Effector CD4-positive, alpha-beta T cell (primary cell): Measurements from ENCODE around the gene MFF.
"Not testable (repeated sequence)": the region's sequence is repeated elsewhere in the genome, so short reads cannot be mapped to it uniquely, and the experiment has no call there.

Source experiments
- DNase-seq: peaks from one replicate; pipeline ENCODE4 v3.0.0-alpha.2; 2020

MFF gene

DNA sequence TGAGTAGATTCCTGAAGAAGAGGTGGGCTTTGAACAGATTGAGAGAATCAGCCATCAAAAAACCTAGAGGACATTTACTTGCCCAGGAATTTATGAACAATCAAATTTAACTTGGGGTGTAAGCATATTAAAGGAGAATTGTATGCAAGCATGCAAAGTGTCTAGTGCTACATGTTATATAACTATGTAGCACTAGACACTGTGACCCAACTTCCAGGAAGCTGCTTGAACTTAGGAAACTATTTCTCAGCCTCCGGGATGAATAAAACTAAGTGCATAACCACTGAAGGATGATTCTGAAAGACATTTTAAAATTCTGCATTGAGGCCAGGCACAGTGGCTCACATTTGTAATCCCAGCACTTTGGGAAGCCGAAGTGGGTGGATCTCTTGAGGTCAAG is 12.4 kb downstream of the MFF start:
- DNase-seq: no peak

DNA sequence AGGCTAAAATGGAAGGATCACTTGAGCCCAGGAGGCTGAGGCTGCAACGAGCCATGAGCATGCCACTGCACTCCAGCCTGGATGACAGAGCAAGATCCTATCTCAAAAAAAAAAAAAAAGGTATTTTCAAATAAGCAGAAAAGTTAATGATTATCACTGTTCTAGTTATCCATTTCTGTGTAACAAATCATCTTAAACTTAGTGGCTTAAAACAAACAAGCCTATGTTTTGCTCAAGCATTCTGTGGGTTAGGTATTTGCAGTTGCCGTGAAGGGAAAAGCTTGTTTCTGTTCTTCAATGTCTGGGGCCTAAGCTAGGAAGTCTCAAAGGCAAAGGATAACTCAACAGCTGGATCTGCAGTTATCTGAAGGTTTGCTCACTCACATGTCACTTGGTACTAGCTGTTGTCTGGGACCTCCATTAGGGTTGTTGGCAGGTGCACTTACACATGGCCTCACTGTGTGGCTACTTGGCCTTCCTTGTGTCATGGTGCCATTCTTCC is 14.1 kb downstream of the MFF start:
- no peak for DNase-seq

DNA sequence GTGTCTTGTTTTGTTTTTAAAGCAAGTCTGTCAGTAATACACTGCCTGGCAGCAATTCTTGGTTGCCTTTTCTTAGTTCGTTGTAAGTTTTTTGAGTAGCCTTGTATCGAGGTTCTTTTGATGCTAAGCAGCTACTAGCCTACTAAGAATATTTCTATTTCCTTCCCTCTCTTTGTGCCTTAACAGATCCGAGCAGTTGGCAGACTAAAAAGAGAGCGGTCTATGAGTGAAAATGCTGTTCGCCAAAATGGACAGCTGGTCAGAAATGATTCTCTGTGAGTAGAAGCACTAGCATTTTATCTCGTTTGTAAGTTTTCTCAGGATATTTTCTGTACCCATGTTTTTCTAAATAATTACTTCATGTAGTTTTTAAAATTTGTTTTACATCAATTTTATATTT is 15.1 kb downstream of the MFF start:
- no peak for DNase-seq

GRCh38 chr2:227341553-227341952 is 16.5 kb downstream of the MFF start:
- DNase-seq: no peak

- no peak for DNase-seq
Observed at GRCh38 chr2:227344231-227344630, 19.2 kb downstream of the MFF start.

DNA sequence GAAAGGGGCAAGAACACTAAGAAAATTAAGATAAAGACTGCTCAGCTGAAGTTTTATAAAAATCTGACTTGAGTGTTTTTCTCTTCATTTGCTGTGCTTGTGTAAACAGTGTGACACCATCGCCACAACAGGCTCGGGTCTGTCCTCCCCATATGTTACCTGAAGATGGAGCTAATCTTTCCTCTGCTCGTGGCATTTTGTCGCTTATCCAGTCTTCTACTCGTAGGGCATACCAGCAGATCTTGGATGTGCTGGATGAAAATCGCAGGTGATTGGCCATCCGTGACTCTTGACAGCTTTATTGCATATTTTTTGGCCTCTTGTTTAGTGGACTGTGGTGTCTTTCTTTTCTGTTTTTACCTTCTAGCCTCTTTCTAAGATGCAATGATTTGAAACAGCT is 22.1 kb downstream of the MFF start:
- no peak for DNase-seq

GRCh38 chr2:227348324-227348723 is 23.3 kb downstream of the MFF start:
- DNase-seq: no peak

DNA sequence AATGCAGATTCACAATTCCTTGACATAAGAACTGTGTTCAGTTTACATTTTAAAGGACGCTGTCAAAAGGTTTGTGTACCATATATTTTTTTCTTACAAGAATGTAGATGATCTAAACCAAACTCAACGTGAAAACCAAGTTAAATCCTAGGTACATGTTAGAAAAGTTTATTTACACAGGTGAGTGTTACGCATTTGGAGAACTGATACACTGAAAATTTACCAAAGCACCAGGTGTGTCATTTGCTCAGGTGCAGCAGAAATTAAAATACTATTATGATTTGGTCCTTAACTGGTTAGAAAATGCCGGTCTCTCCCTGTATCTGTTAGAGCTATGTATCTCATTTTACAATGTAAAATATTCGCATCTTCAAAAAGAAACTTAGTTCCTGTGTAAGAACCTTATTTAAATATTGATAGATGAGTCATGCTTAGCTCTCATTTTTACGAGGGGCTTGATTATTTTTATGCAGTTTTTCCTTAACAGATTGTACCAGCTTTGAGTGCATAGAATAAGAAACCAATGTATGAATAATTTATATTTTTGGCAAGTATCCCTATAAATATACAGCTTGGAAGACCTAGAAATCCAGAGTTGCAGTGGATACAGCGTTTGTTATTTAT is 25.1 kb downstream of the MFF start:
- DNase-seq: no peak

DNA sequence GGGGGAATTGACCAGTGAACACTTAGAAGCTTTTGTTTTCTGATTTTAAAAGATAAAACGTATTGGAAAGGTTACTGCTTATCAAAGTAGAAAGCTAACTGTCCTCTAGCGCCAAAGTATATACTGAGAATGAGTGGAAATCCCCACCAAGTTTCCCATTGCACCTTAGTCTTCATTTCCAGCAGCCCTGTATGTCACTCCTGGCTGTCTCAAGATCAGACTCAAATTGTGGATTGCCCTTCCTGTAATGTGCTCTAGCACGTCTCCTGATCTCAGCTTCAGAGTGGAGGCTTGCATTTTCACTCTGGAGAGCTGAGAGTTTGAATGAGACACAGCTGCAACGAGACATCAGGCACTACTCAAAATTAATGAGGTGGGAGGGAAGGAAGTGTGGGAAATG is 26.6 kb downstream of the MFF start:
- DNase-seq: no peak

DNA sequence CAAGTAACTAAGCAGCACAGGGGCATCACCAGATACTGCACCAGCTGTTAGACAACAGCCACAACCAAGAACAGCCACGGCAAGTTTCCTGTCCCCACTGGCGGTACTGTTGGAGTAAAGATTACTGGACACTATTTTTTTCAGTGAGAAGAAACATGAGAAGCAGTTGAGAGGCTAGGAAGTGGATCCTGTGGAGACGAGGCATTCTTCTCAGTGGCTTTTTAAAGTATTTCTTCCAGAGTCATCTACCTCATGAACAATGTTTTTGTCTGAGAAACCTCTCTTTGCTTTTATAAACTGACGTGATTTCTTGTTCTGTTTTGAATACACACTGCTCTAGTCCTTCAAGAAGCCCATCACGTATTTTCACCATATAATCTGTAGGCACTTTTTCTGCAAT is 35.3 kb downstream of the MFF start:
- no peak for DNase-seq

GRCh38 chr2:227363756-227364155 is 38.7 kb downstream of the MFF start:
- no peak for DNase-seq

DNA sequence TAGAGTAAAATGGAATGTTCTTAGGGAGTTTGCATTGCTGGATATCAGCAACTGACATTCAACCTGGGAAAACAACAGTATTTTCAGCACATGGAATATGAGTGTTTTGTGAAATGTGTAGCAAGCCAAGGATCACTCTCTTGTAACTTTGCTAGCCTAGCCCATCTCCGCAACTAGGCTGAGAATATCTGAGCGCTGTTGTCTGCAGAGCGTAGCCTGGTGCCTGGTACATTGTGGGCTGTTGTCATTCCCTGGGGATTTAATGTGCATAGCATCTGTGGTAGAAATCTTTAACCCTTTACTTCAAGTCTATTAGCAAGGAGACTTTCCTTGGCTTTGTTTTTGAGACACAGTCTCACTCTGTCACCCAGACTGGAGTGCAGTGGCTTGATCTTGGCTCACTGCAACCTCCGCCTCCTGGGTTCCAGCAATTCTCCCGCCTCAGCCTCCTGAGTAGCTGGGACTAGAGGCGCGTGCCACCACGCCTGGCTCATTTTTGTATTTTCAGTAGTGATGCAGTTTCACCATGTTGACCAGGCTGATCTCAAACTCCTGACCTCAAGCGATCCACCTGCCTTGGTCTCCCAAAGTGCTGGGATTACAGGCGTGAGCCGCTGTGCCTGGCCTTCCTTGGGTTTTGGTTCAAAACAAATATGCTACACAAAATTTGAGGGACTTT is 39.7 kb downstream of the MFF start:
- DNase-seq: not testable (repeated sequence)

DNA sequence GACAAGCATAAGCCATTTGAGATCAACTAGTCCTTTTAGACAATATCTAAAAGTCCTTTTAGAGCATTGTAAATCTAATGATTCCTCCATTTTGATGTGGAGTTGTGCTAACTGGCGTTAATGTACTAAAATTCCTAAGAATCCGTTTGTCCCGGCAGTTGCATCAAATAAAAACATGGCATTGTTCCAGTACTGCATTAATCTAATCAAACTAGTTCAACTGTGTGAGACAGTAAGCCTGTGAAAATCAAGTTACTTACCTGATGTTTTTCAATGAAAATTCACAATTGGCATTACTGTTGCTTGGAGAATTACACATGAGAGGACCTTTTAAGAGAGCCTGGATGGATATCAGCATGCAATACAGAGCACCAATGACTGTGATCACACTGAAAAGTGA is 40.8 kb downstream of the MFF start:
- no peak for DNase-seq

- no peak for DNase-seq
Observed at GRCh38 chr2:227366769-227367426, 41.8 kb downstream of the MFF start.

- no peak for DNase-seq
Observed at GRCh38 chr2:227367427-227367795, 42.4 kb downstream of the MFF start.

GRCh38 chr2:227368574-227368973 is 43.5 kb downstream of the MFF start:
- DNase-seq: no peak

DNA sequence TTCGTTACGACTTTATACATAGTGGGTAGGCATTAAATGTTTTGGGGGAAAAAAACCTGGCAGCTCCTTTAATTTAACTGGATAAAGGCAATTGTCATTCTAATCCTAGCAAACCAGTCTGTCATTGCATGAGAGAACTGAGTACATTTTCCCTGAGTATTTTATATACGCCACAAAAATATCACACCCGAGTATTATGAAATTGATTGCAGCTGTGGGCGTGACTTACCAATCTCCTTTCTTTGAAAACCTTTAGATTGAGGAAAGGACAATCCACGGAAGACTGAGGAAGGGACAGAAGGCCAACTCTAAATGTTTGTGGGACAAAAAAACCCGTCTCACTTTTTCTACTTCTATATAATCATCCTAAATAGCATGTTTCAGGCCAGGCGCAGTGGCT is 45.0 kb downstream of the MFF start:
- DNase-seq: no peak

- no peak for DNase-seq
Observed at GRCh38 chr2:227370791-227371312, 45.8 kb downstream of the MFF start.

DNA sequence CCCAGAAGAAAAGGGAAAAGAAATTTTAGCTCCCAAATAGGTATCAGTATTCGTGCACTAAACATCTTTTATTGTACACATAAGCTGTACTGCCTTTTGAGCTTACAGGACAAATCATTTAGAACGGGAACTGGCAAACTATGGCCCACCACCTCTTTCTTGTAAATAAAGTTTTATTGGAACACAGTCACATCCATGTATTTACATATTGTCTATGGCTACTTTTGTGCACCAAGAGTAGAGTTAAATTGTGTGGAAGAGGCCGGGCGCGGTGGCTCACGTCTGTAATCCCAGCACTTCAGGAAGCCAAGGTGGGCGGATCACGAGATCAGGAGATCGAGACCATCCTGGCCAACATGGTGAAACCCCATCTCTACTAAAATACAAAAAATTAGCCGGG is 48.3 kb downstream of the MFF start:
- no peak for DNase-seq

DNA sequence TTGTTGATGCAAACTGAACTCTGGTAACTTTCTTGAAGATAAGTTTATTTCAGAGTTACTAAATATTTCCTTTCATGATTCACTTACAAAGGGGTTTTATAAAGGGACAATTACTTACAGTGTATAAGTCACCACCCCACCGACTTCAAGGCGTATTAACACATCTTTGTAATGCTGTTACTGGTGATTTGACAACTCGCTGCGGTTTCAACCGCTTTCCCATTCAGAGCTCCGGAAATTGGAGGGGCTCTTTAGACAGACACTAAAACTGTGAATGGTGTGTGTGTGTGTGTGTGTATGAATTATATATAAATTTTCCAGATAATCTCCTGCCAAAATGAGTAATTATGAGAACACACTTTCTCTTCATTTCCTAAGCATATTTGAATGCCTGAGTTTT is 49.1 kb downstream of the MFF start:
- no peak for DNase-seq

- no peak for DNase-seq
Observed at GRCh38 chr2:227376656-227377396, 51.8 kb downstream of the MFF start.

DNA sequence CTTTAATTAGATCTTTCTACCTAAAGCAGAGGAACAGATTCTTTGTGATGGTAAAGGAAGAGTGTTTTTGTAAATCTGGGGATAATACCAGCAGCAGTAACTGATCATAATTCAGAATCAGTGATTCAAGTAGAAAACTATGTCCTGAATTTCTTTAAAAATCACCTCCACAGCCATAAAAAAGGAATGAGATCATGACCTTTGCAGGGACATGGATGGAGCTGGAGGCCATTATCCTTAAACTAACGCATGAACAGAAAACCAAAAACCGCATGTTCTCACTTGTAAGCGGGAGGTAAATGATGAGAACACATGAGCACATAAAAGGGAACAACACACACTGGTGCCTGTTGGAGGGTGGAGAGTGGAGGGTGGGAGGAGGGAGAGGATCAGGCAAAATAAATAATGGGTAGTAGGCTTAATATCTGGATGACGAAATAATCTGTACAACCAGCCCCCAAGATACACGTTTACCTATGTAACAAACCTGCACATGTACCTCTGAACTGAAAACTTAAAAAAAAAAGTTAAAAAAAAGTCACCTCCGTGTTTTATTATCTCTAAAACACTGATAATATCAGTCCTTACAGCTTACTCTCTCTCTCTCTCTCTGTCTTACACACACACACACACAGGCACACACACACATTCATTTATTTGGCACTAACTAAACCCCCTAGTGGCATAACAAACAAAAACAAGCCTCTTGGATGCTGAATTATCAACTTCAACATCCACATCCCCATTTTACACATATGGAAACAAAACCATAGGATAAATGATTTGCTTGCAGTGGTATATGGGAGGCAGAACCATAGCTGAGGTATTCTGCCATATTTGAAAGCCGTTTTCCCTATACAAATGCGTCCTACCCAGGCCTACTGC is 52.7 kb downstream of the MFF start:
- no peak for DNase-seq
